D341Med (cell line): Measurements from ENCODE around the gene IFIT1B.
"Not testable (repeated sequence)": the region's sequence is repeated elsewhere in the genome, so short reads cannot be mapped to it uniquely, and the experiment has no call there.

ENCODE experiments used
- DNase-seq: peaks from one replicate; pipeline ENCODE4 v3.0.0; 2012; ENCODE audit warnings: low spot score

The IFIT1B gene

GRCh38 chr10:89382757-89383156, 4.9 kb downstream of the IFIT1B start:
- DNase-seq: no peak

GRCh38 chr10:89384474-89385340, 6.9 kb downstream of the IFIT1B start:
- DNase-seq: no peak

DNA sequence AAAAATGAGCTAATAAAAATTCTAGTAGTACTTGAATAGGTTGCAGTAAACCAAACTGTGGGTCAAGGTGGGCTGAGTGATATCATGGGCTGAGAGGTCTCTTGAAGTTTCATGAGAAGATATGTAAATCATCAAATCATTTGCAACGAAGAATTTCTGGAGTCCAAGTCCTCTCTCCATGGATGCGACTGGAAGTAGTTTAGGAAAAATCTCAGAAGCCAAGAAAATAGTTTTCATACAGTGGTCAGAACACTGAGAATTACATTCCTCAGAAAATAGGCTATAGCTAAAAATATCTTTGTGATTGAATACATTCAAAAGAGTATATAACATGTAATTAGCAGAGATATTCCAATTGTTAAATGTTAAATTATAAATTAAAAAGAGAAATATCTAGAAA, 10.9 kb downstream of the IFIT1B start:
- DNase-seq: no peak

GRCh38 chr10:89389254-89389653, 11.4 kb downstream of the IFIT1B start:
- no peak for DNase-seq

GRCh38 chr10:89390476-89391225, 12.8 kb downstream of the IFIT1B start:
- DNase-seq: no peak

DNA sequence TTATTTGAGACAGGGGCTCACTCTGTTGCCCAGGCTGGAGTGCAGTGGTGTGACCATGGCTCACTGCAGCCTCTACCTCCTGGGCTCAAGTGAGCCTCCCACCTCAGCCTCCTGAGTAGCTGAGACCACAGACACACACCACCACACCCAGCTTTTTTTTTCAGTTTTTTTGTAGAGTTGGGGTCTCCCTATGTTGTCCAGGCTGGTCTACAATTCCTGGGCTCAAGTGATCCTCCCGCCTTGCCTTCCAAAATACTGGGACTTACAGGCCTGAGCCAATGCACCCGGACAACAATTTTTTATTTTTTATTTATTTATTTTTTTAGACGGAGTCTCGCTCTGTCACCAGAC, 13.3 kb downstream of the IFIT1B start:
- DNase-seq: not testable (repeated sequence)

DNA sequence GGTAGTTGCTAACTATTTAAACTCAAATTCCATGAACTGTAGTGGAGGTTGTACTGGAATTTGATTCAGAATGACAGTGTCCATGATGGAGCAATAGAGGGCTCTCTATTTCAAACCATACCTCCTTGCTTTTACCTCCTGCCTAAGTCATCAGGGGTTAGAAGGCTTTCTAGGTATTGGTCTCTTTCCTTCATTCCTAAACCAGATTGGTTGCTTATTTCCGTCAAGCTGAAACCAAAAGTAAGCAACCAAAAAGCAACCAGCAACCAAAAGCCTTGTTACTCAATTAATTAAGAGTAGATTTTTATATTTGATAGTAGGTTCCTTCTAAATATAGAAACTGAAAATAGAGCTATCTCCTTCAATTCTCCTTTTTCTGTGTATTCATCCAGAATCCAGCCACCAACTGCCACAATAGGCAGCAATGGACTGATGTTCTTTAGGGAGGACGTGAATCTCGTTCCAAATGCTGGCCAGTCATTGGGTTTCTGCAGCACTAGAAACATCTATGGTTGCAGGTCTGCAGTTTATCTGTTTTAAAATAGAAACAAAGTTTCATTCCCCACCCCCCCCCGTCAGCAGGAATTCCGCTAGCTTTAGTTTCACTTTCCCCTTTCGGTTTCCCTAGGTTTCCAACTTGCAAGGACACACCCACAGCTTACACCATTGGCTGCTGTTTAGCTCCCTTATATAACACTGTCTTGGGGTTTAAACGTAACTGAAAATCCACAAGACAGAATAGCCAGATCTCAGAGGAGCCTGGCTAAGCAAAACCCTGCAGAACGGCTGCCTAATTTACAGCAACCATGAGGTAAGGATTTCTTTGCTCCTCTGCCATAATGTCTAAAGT, 14.3 kb downstream of the IFIT1B start, which contains the start of gene IFIT1:
Gene IFIT1 (plus strand): TSS at position 717 of the 850 bp plus-strand sequence. CDS start 90 bp downstream, at position 807.
- DNase-seq: peak; percentile 19

- no peak for DNase-seq
Observed at GRCh38 chr10:89392974-89393373, 15.1 kb downstream of the IFIT1B start.

DNA sequence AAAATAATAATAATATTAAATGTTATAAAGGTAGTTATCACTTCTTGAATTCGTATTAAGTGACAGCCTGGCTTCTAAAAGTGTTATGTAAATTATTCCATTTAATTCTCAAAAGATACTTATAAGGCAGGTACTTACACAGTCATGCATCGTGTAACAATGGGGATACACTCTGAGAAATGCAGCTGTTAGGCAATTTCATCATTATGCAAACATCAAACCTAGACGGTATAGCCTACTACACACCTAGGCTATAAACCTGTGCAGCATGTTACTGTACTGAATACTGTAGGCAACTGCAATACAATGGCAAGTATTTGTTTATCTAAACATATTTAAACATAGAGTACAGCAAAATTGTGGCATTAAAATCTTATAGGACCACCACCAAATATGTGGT, 16.0 kb downstream of the IFIT1B start:
- no peak for DNase-seq

DNA sequence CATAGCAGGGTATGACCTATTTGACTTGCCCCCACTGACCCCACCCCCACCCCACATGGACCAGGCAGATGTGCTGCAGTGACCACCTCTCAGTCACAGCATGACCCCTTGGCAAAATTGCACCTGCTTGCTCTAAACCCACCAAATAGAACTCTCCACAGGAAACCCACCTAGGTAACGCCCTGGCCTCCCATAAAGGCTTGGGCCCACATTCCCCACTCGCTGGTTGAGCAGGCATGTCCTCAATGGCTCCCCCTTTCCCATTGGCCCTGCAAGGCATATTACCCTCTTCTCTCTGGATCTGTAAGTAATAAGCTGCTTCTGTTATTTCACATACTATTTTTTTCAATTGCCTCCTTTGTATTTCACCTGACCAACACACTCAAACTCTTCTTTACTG, 17.3 kb downstream of the IFIT1B start:
- DNase-seq: no peak

GRCh38 chr10:89398003-89398749, 20.3 kb downstream of the IFIT1B start:
- no peak for DNase-seq

DNA sequence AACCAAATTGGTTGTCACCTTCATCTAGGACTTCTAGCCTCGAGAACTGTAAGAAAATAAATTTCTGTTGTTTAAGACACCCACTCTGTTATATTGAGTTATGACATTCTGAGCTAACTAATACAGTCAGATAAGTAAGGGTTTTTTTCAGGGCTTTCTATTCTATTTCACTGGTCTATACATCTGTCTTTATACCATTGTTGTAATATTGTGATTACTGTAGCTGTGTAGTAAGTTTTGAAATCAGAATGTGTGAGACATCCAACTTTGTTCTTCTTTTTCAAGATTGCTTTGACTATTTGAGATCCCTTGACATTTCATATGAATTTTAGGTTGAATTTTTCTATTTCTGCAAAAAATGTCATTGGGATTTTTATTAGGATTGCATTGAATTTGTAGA, 22.1 kb downstream of the IFIT1B start:
- DNase-seq: no peak

- DNase-seq: no peak
Observed at GRCh38 chr10:89403043-89403442, 25.2 kb downstream of the IFIT1B start.

- no peak for DNase-seq
Observed at GRCh38 chr10:89404104-89405047, 26.5 kb downstream of the IFIT1B start.

GRCh38 chr10:89406178-89406577, 28.3 kb downstream of the IFIT1B start:
- not testable (repeated sequence) for DNase-seq

- not testable (repeated sequence) for DNase-seq
Observed at GRCh38 chr10:89407792-89408191, 29.9 kb downstream of the IFIT1B start.

DNA sequence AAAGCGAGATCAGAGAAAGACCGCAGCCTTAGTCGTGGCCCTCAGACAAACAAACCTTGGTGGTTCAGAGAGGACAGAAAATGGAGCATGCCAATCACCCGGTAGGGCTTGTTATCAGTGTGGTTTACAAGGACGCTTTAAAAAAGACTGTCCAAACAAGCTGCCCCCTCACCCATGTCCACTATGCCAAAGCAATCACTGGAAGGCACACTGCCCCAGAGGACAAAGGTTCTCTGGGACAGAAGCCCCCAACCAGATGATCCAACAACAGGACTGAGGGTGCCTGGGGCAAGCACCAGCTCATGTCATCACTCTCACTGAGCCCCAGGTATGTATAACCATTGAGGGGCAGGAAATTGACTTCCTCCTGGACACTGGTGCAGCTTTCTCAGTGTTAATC, 31.4 kb downstream of the IFIT1B start:
- not testable (repeated sequence) for DNase-seq

GRCh38 chr10:89410551-89410950, 32.7 kb downstream of the IFIT1B start:
- not testable (repeated sequence) for DNase-seq

- not testable (repeated sequence) for DNase-seq
Observed at GRCh38 chr10:89411135-89411534, 33.3 kb downstream of the IFIT1B start.

DNA sequence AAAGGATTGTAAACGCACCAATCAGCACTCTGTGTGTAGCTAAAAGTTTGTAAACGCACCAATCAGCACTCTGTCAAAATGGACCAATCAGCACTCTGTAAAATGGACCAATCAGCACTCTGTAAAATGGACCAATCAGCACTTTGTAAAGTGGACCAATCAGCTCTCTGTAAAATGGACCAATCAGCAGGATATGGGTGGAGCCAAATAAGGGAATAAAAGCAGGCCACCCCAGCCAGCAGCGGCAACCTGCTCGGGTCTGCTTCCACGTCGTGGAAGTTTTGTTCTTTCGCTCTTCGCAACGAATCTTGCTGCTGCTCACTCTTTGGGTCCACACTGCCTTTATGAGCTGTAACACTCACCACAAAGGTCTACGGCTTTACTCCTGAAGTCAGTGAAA, 34.4 kb downstream of the IFIT1B start:
- not testable (repeated sequence) for DNase-seq
